IPS DF 19.7 (cell line): Measurements from ENCODE around the gene ABI2.
"Not testable (repeated sequence)": the region's sequence is repeated elsewhere in the genome, so short reads cannot be mapped to it uniquely, and the experiment has no call there.

Experiments used
- DNase-seq: peaks from one replicate; pipeline ENCODE4 v3.0.0-alpha.2; 2013; ENCODE audit warnings: low read depth, low spot score

Gene ABI2

GRCh38 chr2:203427061-203427460 is 98.9 kb downstream of the ABI2 start:
- no peak for DNase-seq

- not testable (repeated sequence) for DNase-seq
Observed at GRCh38 chr2:203429643-203430042, 101.4 kb downstream of the ABI2 start.

DNA sequence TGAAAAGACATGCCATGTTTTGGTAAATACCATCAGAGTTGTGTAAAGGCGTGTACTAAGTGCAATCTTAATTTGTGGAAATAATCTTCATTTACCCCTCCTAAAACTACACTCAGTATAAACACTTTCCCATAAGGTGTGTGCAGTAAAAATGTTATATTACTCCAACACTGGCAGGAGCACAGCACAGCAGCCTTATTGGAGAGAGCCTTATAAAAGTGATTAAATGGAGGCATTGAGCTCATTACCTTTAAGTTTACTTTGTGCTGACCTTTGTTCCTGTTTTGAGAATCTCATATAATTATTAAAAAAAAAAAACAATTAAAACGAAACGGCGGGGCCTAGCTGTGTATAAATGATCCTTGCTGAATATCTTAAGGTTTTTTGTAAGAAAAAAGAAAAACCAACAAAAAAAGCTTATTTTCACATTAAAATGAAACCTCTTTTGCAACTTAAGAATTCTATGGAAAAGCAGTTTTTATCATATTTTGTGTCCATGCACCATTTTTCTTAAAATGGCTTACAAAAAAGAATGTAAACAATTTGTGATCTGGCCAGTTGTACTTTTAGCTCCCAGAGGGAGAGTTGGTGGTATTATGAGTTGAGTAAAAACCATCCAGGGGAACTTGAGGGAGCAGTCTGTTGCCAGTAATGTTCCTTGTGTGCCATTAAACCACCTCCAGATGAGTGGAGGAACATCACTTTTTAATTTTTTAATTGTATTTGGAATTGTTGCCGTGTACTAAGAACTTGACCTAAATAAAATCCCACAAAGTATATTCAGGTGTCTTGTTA is 103.4 kb downstream of the ABI2 start:
- no peak for DNase-seq

DNA sequence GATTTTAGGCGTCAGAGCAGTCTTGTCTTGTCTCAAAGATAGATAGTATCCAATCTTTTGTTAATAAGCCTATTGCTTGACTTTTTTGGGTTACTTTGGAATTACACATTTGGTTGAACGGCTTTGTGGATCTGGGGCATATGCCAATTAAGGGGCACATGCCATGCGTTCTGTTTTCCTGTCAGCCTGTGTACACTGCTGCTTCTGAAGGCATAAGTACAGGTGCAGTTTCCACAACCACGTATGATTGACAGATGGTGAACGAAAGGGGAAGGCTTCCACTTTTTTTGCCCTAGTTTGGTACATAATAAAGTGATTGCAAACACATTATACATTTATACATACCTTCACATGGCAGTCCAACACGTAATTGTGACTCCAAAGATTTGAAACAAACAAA is 104.6 kb downstream of the ABI2 start:
- no peak for DNase-seq

- no peak for DNase-seq
Observed at GRCh38 chr2:203436496-203436895, 108.3 kb downstream of the ABI2 start.

GRCh38 chr2:203437511-203437910 is 109.3 kb downstream of the ABI2 start:
- DNase-seq = no peak

DNA sequence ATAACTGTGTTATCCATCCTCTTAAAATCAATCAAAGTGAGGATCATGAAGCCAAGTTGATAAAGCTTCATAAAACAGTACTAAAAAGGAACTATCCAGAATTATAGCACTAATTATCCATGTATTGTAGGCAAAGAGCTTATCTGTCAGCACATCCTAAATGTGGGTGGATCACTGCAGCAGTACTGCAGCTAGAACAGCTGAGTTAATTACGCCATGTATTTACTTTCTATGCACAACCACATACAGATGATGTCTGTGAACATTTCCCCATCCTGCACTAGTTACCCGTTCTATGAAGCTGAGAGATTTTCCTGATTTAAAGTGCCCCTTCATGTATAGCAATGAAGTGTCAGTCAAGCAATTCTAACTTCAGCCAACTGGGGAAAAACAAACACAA is 110.3 kb downstream of the ABI2 start:
- no peak for DNase-seq

GRCh38 chr2:203440671-203441070 is 112.5 kb downstream of the ABI2 start:
- no peak for DNase-seq

- DNase-seq = no peak
Observed at GRCh38 chr2:203441463-203441862, 113.3 kb downstream of the ABI2 start.

DNA sequence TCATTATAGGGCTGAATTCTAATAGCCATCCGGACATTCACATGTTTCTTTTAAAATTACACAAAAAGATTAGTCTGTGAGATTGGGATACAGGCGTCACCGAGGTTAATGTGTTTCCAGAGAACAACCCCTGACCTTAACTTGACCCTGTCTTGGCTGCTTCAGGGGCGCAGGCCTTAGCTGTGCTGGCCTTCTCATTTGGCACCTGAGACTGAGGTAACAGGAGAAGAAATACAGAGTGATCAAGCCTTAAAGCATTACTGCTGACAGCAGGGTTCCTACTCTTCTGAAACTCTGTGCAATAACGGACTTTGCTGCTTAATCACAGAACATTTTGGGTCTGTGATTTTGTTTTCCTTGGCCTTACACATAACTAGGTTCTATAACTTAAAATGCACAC is 114.3 kb downstream of the ABI2 start:
- DNase-seq = no peak

DNA sequence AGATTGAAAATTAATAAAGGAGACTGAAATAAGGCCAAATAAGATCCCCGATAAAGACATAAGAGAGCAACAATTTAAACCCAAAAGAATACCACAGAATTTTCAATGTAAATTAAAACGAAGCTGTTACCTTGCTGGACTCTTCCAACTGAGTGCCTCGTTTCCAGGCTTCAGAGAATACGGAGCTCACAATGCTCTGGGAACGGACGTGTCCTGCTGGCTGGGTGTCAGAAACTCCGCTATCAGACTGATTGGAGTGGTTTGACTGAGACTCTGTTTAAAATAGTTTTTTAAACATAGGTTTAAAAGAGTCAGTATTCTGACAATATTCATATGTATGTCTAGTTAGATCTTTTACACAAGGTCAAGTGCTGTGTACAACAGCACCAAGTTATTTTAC is 116.5 kb downstream of the ABI2 start:
- DNase-seq = no peak

GRCh38 chr2:203446071-203446481 is 117.9 kb downstream of the ABI2 start:
- DNase-seq = no peak

DNA sequence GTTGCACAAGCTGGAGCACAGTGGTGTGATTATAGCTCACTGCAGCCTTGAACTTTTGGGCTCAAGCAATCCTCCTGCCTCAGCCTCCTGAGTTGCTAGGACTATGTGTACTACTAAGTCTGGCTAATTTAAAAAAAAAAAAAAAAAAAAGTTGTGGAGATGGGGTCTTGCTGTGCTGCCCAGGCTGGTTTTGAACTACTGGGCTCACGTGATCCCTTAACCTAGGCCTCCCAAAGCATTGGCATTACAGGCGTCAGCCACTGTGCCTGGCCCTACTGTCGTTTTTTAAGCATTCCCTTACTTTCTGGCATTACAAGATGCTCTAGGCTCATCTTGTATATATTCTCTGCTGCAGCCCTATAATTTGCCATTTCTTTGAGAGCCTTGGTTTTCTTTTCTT is 118.6 kb downstream of the ABI2 start:
- DNase-seq = no peak

- no peak for DNase-seq
Observed at GRCh38 chr2:203450561-203450960, 122.4 kb downstream of the ABI2 start.

DNA sequence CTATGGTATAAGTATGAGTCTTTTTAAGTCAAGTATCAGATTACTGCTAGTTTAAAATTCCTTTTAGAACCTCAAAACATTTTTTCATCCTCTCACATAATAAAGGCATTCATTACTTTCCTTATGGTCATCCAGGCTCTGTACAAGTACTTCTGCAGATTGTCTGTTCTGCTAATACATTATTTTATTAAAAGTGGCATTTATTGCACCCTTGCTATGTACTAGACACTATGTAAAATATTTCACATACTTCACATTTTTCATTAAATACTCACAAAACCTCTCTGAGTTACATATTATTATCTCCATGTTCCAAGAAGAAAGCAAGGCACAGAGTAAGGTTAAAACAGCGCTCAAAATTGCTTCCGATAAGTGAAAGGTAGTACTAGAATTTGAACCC is 122.8 kb downstream of the ABI2 start:
- no peak for DNase-seq

DNA sequence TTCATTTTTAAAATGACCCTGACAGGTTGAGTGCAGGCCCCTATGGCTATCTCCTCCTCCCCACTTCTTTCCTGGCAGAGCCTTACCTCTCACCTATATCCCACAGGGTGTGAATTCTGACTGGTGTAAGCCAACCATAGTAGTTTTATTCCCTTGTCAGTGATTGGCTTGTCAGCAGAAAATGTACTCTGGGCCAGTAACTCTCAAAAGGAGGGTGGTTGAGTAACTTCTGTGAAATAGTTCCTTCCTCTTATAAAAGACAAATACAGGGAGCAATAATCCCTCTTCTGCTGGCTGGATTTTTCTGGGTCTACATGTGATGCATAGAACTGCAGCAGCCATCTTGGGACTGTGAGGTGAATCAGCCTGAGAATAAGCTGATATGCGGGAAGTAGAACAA is 123.5 kb downstream of the ABI2 start:
- DNase-seq = no peak

DNA sequence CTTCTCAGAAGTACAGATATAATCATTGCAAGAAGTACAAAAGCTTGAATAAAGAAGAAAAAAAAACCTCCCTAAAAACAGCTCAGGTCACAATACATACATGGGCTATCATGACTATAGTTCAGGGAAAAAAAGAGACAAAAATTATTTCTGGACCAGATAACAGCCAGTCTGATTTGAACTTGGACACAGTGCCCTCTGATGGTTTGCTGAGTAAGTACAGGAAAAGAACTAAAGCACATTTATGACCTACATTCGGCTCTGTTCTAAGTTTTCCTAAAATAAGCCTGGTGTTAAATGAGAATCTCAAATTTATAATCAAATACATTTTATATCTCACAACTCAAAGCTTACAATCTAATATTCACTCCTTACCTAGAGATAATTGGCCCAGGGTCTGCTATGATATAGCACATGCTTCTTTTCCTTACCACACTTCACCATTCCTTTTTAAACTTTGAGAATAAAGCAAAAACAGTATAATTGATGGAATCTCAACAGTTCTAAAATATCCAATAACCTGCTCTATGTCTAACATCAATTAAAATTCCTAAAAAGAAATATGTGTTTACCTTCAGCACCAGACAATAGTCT is 125.8 kb downstream of the ABI2 start:
- no peak for DNase-seq

- no peak for DNase-seq
Observed at GRCh38 chr2:203455209-203455608, 127.0 kb downstream of the ABI2 start.

GRCh38 chr2:203461746-203462145 is 133.6 kb downstream of the ABI2 start:
- DNase-seq = no peak

DNA sequence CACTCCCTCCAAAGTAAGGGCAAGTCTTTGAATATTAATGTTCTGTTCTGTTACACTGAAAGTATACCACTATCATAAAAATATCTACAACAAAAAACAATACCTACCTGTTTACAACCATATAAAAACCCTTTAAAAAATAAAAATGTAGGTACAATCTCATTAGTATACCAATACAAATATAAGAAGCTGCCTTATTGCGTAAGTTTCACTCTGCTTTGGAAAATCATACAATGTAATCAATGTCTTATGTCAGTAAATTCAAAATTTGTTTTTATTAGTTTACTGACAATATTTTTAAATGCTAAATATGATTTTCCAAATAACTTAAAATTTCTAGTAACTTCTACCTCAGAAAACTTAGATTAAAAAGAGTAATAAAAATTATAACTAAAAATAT is 134.1 kb downstream of the ABI2 start:
- DNase-seq = no peak

- no peak for DNase-seq
Observed at GRCh38 chr2:203463266-203463678, 135.1 kb downstream of the ABI2 start.

DNA sequence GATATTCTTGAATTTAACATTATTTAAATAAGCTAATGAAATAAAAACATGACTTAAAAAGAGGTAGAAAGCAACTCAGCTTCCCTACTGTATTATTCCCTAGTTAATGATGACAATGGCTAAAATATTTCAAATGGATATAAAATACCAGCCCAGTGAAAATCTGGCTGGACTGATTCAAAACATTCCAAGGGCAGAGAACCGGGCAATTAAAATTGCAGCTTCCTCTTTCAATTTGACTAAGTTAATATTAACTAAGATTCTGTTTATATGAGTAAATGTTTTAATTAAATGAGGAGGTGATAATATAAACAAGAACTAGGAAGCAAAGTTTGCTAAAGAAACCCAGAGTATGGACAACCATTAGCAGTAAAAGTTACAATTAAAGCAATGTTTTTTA is 141.4 kb downstream of the ABI2 start:
- no peak for DNase-seq

- DNase-seq = no peak
Observed at GRCh38 chr2:203470371-203470770, 142.2 kb downstream of the ABI2 start.

DNA sequence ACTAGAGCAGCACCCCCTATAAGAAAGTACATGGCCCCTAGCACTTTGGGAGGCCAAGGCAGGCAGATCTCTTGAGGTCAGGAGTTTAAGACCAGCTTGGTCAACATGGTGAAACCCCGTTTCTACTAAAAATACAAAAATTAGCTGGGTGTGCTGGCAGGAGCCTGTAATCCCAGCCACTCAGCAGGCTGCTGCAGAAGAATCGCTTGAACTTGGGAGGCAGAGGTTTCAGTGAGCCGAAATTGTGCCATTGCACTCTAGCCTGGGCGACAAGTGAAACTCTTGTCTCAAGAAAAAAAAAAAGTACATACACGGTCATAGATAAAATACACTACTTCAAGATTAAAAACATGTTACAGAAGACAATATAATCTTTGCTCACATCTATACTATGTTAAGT is 143.1 kb downstream of the ABI2 start:
- no peak for DNase-seq
